Colonic mucosa (tissue), 4 donors: ENCODE results near the gene TCF15. TPM values are rescaled to one million over a fixed set of nuclear protein-coding genes. Genes with fewer than 3 reads are reported as not detected.

ENCODE experiments used
- DNase-seq: peaks from one replicate; pipeline ENCODE4 v3.0.0-alpha.2; 2020
- H3K27ac ChIP-seq: fragments of 200-600 bp; one replicate; pipeline ENCODE4 v1.8.0; 2021
- H3K27me3 ChIP-seq: fragments of 200-600 bp; one replicate; pipeline ENCODE4 v1.8.0; 2021
- H3K36me3 ChIP-seq: fragments of 200-600 bp; one replicate; pipeline ENCODE4 v1.8.0; 2021
- H3K4me1 ChIP-seq: fragments of 200-600 bp; one replicate; pipeline ENCODE4 v1.8.0; 2021; ENCODE audit warnings: mild to moderate bottlenecking
- H3K4me3 ChIP-seq: fragments of 200-600 bp; one replicate; pipeline ENCODE4 v1.8.0; 2021
- H3K9ac ChIP-seq, 2 donors: one replicate each; pipeline ENCODE4 v1.7.0; 2013; ENCODE audit warnings: control low read depth in 2 of 2, low read depth in 2 of 2, low read length in 2 of 2
- H3K9me3 ChIP-seq: fragments of 200-600 bp; one replicate; pipeline ENCODE4 v1.8.0; 2021
- CTCF ChIP-seq: fragments of 200-600 bp; IDR thresholded peaks from one replicate; pipeline ENCODE4 v1.8.0; 2022; ENCODE audit warnings: antibody characterized with exemption, mild to moderate bottlenecking
- intact Hi-C: fragments of 100-400 bp; cut with DNase I; formaldehyde crosslinking; loops from one replicate; pipeline ENCODE4 v1.14.1; 2022
- total RNA-seq, 2 donors: library from RNA; stranded (reverse); fragmentation: NEBNext Ultra II Directional in 1 of 2; extraction: Animal tissue kit (Norgen Biotek cat#: 25700) in 1 of 2; gene quantifications; one replicate each; pipeline ENCODE4 v1.2.1, GENCODE V29; 2021
- donor health status: healthy.
- donor health status: DM: no; HTN: no; CAD: no.
- donor health status: DM: no; HTN: no; CAD: no.

Gene TCF15
- total RNA-seq, 2 donors from 2014 or later: 0.16 to 0.22 TPM

DNA sequence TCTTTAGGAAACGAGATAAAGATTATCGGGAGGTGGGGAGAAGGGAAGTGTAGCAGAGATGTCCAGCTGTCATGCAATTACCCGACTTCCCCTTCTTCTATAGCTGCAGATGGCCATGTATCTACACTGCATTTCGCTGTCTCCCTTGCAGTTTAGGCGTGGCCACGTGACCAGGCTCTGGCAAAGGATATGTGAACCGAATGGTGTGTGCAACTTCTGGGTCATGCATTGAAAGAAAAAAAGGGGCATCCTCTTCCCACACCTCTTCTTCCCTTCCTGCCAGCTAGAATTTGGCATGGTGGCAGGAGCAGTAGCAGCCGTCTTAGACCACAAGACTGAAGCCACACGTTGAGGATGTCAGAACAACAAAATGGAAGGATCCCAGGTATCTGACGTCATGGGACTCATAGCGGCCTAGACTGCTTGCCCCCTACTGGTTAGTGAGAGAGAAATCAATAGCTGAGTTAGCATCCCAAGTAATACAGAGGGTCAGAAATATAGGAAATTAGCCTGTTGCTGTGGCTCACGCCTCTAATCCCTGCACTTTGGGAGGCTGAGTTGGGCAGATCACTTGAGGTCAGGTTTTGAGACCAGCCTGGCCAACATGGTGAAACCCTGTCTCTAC lies 32.8 kb downstream of the TCF15 start:
- no peaks in the 10 kb centered on the region for H3K4me1 ChIP-seq
- H3K9ac ChIP-seq: no peak overlapping the region
- TF ChIP-seq CTCF: no peak
- no peak overlapping the region for H3K4me3 ChIP-seq
- intact Hi-C loops: no loop called here
- no peak overlapping the region for H3K27ac ChIP-seq
- peaks cover 8% of the 10 kb centered on the region for H3K27me3 ChIP-seq
- no peak for DNase-seq
- H3K36me3 ChIP-seq: no peaks in the 10 kb centered on the region
- no peaks in the 10 kb centered on the region for H3K9me3 ChIP-seq

DNA sequence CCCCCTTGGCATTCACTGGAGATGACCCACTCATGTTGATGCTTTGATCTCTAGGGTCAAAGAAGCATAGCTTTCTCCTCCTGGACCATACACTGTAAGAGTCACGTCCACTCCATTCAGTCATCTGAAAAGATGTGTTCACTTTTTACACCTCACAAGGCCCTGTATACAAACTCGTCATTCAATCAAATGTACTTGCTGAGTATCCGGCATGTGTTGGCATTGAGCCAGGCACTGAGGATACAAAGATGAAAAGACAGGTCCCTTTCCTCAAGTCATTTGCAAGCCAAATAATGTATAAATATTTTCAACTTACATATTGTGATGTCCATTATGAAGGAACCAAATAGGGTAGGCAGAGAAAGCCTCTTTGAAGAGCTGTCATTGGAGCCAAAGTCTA lies 34.0 kb downstream of the TCF15 start:
- no peak for TF ChIP-seq CTCF
- H3K36me3 ChIP-seq: no peaks in the 10 kb centered on the region
- H3K4me3 ChIP-seq: no peak overlapping the region
- no peak for DNase-seq
- H3K27ac ChIP-seq: no peak overlapping the region
- peaks cover 5% of the 10 kb centered on the region for H3K4me1 ChIP-seq
- peaks cover 12% of the 10 kb centered on the region for H3K27me3 ChIP-seq
- no peak overlapping the region for H3K9ac ChIP-seq
- no peaks in the 10 kb centered on the region for H3K9me3 ChIP-seq
- intact Hi-C loops: no loop called here

- no peaks in the 10 kb centered on the region for H3K9me3 ChIP-seq
- peaks cover 5% of the 10 kb centered on the region for H3K4me1 ChIP-seq
- intact Hi-C loops: no loop called here
- no peak overlapping the region for H3K9ac ChIP-seq
- H3K27me3 ChIP-seq: peaks cover 12% of the 10 kb centered on the region
- DNase-seq: no peak
- no peak overlapping the region for H3K4me3 ChIP-seq
- H3K36me3 ChIP-seq: no peaks in the 10 kb centered on the region
- TF ChIP-seq CTCF: no peak
- H3K27ac ChIP-seq: no peak overlapping the region
These were observed 34.9 kb downstream of the TCF15 start for GRCh38 chr20:575230-575629.

- H3K36me3 ChIP-seq: no peaks in the 10 kb centered on the region
- DNase-seq: no peak
These were observed 35.7 kb downstream of the TCF15 start for GRCh38 chr20:574297-574942.

More at GRCh38 chr20:574297-574942, 35.7 kb downstream of the TCF15 start:
- Histone ChIP-seq H3K27me3 (peaks cover 12% of the 10 kb centered on the region), H3K4me1 (peaks cover 5% of the 10 kb centered on the region), H3K27ac (no peak overlapping the region), H3K9me3 (no peaks in the 10 kb centered on the region), H3K4me3 (no peak overlapping the region), H3K9ac (no peak overlapping the region)
- intact Hi-C loops: no loop called here
- no peak for TF ChIP-seq CTCF
